CD4-positive, alpha-beta T cell (primary cell): ENCODE data around the gene PTPRN2. TPM values are rescaled to one million over a fixed set of nuclear protein-coding genes. Genes with fewer than 3 reads are reported as not detected.

Experiments
- ATAC-seq: fragments of 200-7000 bp; cut with Tn5 transposase; one replicate; pipeline ENCODE4 v1.10.0; 2022; ENCODE audit warnings: mild to moderate bottlenecking; ENCODE audit not compliant: poor library complexity
- CTCF ChIA-PET: fragments of 350-600 bp; sonication (Branson Sonifier 250); formaldehyde crosslinking; loops from one replicate; lab custom pipeline; 2021; ENCODE audit warnings: antibody characterized with exemption, inconsistent platforms; lab: Charles Lee
- POLR2A ChIA-PET: fragments of 350-600 bp; sonication (Branson Sonifier 250); formaldehyde crosslinking; loops from one replicate; lab custom pipeline; 2021; ENCODE audit warnings: antibody characterized with exemption, inconsistent platforms; lab: Charles Lee
- DNase-seq, 14 experiments: peaks; one replicate each; pipeline ENCODE4 v3.0.0-alpha.2; 2013 to 2020; ENCODE audit warnings: mixed read lengths in 2 of 14
- H3K27ac ChIP-seq, 2 donors: one replicate each; pipeline versions ENCODE4 v1.5.1 to v1.7.0; 2013; ENCODE audit warnings: low read length in 2 of 2, low read depth in 1 of 2, mild to moderate bottlenecking in 1 of 2
- H3K27me3 ChIP-seq, 2 experiments: 1 replicate in 1 of 2; 2 replicates in 1 of 2; pipeline versions ENCODE4 v1.6.1 to v1.7.0; 2013; ENCODE audit warnings: low read length in 2 of 2, control low read depth in 1 of 2, mild to moderate bottlenecking in 1 of 2, moderate library complexity in 1 of 2; ENCODE audit not compliant: insufficient read depth in 2 of 2, control insufficient read depth in 1 of 2
- H3K36me3 ChIP-seq: one replicate; pipeline ENCODE4 v1.6.1; 2013; ENCODE audit warnings: low read length, control low read depth; ENCODE audit not compliant: insufficient read depth
- H3K4me1 ChIP-seq: one replicate; pipeline ENCODE4 v1.6.1; 2013; ENCODE audit warnings: low read length, control low read depth; ENCODE audit not compliant: insufficient read depth
- H3K4me3 ChIP-seq: one replicate; pipeline ENCODE4 v1.5.1; 2013; ENCODE audit warnings: mild to moderate bottlenecking, low read length, moderate library complexity
- H3K9me3 ChIP-seq, 2 experiments: 1 replicate in 1 of 2; 2 replicates in 1 of 2; pipeline versions ENCODE4 v1.6.1 to v1.7.0; 2013; ENCODE audit warnings: low read length in 2 of 2, mild to moderate bottlenecking in 2 of 2, control low read depth in 1 of 2, moderate library complexity in 1 of 2; ENCODE audit not compliant: control insufficient read depth in 1 of 2, insufficient read depth in 1 of 2
- H3K27ac Mint-ChIP-seq: one replicate; pipeline ENCODE4 v1.8.0; 2020; ENCODE audit warnings: mixed read lengths
- H3K27me3 Mint-ChIP-seq: one replicate; pipeline ENCODE4 v1.8.0; 2021; ENCODE audit warnings: mixed read lengths
- H3K36me3 Mint-ChIP-seq: one replicate; pipeline ENCODE4 v1.8.0; 2021; ENCODE audit warnings: low read depth, mixed read lengths
- H3K4me1 Mint-ChIP-seq: one replicate; pipeline ENCODE4 v1.8.0; 2021; ENCODE audit warnings: low read depth, mixed read lengths
- H3K4me3 Mint-ChIP-seq: one replicate; pipeline ENCODE4 v1.8.0; 2020; ENCODE audit warnings: mild to moderate bottlenecking, mixed read lengths
- H3K9me3 Mint-ChIP-seq: one replicate; pipeline ENCODE4 v1.8.0; 2020; ENCODE audit warnings: mixed read lengths
- CTCF ChIP-seq: fragments of 200-600 bp; IDR thresholded peaks from one replicate; pipeline ENCODE4 v1.8.0; 2022; ENCODE audit warnings: antibody characterized with exemption, mild to moderate bottlenecking
- intact Hi-C, 2 experiments: fragments of 100-400 bp; cut with DNase I in 1 of 2; cut with micrococcal nuclease in 1 of 2; formaldehyde crosslinking; loops; one replicate each; pipeline versions ENCODE4 v1.15.1 to v1.9.0; 2023 to 2025; cut with DNase I, micrococcal nuclease
- total RNA-seq, 174 experiments: library from RNA in 2 of 174; stranded (reverse) in 2 of 174; gene quantifications; one replicate each; pipeline ENCODE4 v1.2.3 and lab custom pipeline; 2021 to 2026

The PTPRN2 gene
- total RNA-seq, 2 experiments from 2014 or later: 0.34 to 0.44 TPM

GRCh38 chr7:158192956-158193355 is 394.7 kb downstream of the PTPRN2 start:
- H3K36me3 Mint-ChIP-seq: no peaks in the 10 kb centered on the region
- peaks cover 12% of the 10 kb centered on the region for H3K9me3 Mint-ChIP-seq
- intact Hi-C loops: no loop called here

GRCh38 chr7:158192184-158192835 is 395.3 kb downstream of the PTPRN2 start:
- H3K27ac Mint-ChIP-seq: no peak overlapping the region
- no peak overlapping the region for H3K4me3 Mint-ChIP-seq
- H3K27me3 ChIP-seq: no peaks in the 10 kb centered on the region
- ChIA-PET CTCF (no interaction called here), POLR2A (no interaction called here)
- no peak overlapping the region for H3K27ac ChIP-seq
- H3K27me3 Mint-ChIP-seq: peaks cover 3% of the 10 kb centered on the region
- no peaks in the 10 kb centered on the region for H3K4me1 ChIP-seq
- TF ChIP-seq CTCF: no peak
- H3K9me3 Mint-ChIP-seq: peaks cover 9% of the 10 kb centered on the region
- DNase-seq (no peak), ATAC-seq (no peak)
- intact Hi-C loops: no loop called here
- H3K36me3 ChIP-seq: no peaks in the 10 kb centered on the region
- H3K4me3 ChIP-seq: no peak overlapping the region
- H3K9me3 ChIP-seq: peaks cover 0 to 77% of the 10 kb centered on the region in 2 experiments
- no peaks in the 10 kb centered on the region for H3K36me3 Mint-ChIP-seq
- no peaks in the 10 kb centered on the region for H3K4me1 Mint-ChIP-seq

More at GRCh38 chr7:158192956-158193355, 394.7 kb downstream of the PTPRN2 start:
- POLR2A ChIA-PET: no interaction called here
- Histone ChIP-seq H3K9me3 (peaks cover 0 to 71% of the 10 kb centered on the region in 2 experiments), H3K27me3 (no peaks in the 10 kb centered on the region), H3K27ac (no peak overlapping the region), H3K4me3 (no peak overlapping the region), H3K4me1 (no peaks in the 10 kb centered on the region), H3K36me3 (no peaks in the 10 kb centered on the region)
- H3K27me3 Mint-ChIP-seq: peaks cover 3% of the 10 kb centered on the region
- H3K27ac Mint-ChIP-seq: no peak overlapping the region
- no peak for TF ChIP-seq CTCF
- H3K4me1 Mint-ChIP-seq: no peaks in the 10 kb centered on the region
- CTCF ChIA-PET: no interaction called here
- ATAC-seq: no peak
- DNase-seq: no peak
- no peak overlapping the region for H3K4me3 Mint-ChIP-seq

GRCh38 chr7:158191671-158192070 is 396.0 kb downstream of the PTPRN2 start:
- Mint-ChIP-seq H3K27me3 (peaks cover 3% of the 10 kb centered on the region), H3K9me3 (peaks cover 6% of the 10 kb centered on the region), H3K4me3 (no peak overlapping the region), H3K36me3 (no peaks in the 10 kb centered on the region), H3K4me1 (no peaks in the 10 kb centered on the region), H3K27ac (no peak overlapping the region)
- ChIA-PET POLR2A (no interaction called here), CTCF (no interaction called here)
- DNase-seq: no peak
- intact Hi-C loops: no loop called here
- H3K27me3 ChIP-seq: no peaks in the 10 kb centered on the region
- no peak for ATAC-seq
- no peaks in the 10 kb centered on the region for H3K36me3 ChIP-seq
- TF ChIP-seq CTCF: no peak
- no peaks in the 10 kb centered on the region for H3K4me1 ChIP-seq
- no peak overlapping the region for H3K4me3 ChIP-seq
- peaks cover 0 to 78% of the 10 kb centered on the region in 2 experiments for H3K9me3 ChIP-seq
- H3K27ac ChIP-seq: no peak overlapping the region
